ENCODE measurements around the gene AP1S3. TPM values are rescaled to one million over a fixed set of nuclear protein-coding genes. Genes with fewer than 3 reads are reported as not detected.

The AP1S3 gene
- total RNA-seq, 1 experiment from 2014 or later = 66.3 TPM

- Histone ChIP-seq H3K27ac (ENCODE audit: low read length) (no peak overlapping the region), H3K4me3 (ENCODE audit: low read depth in 2 of 2, low read length in 2 of 2) (no peak overlapping the region), H3K36me3 (ENCODE audit: control insufficient read depth, insufficient read depth, low read length) (peaks cover 2% of the 10 kb centered on the region; the same call in 1 of the 2 replicates), H3K9me3 (ENCODE audit: control insufficient read depth, insufficient read depth, low read depth, low read length) (no peaks in the 10 kb centered on the region), H3K4me1 (ENCODE audit: control insufficient read depth, insufficient read depth, low read length) (no peaks in the 10 kb centered on the region), H3K27me3 (ENCODE audit: control insufficient read depth, insufficient read depth, low read length) (no peaks in the 10 kb centered on the region)
- POLR2A ChIA-PET = interaction anchor here (0.5 kb wide), 1 partner anchor 15 kb away, joined by 10 read pairs; no protein-coding TSS in a partner anchor
- TF ChIP-seq SIN3A (IDR thresholded peaks at IDR 0.05; ENCODE audit: borderline replicate concordance, insufficient read depth, low read depth, low read length) (no peak), CTCF (IDR thresholded peaks at IDR 0.05) (no peak), POLR2AphosphoS5 (IDR thresholded peaks at IDR 0.05; ENCODE audit: low read depth, low read length) (no peak), REST (IDR thresholded peaks at IDR 0.05; ENCODE audit: insufficient read depth in 1 of 2, low read depth in 2 of 2, low read length in 1 of 2) (no peak), TCF7L2 (IDR thresholded peaks at IDR 0.05; ENCODE audit: low read depth, low read length) (no peak)
- ATAC-seq = no peak
- intact Hi-C loops (cut with micrococcal nuclease; ENCODE audit: unreplicated experiment) (no loop called here), in situ Hi-C loops (cut with HindIII; ENCODE audit: low pct_unique_long_range_greater_than_20kb, low sequenced_read_pairs) (no loop called here)
- no TSS peak for BruUV-seq (replicated peaks)
- CTCF ChIA-PET = no interaction called here
- no peak for DNase-seq (ENCODE audit: low read depth, low spot score)
Measured at GRCh38 chr2:223882715-223883114, 45.3 kb upstream of the AP1S3 start.

- in situ Hi-C loops (cut with HindIII; ENCODE audit: low pct_unique_long_range_greater_than_20kb, low sequenced_read_pairs) (no loop called here), intact Hi-C loops (cut with micrococcal nuclease; ENCODE audit: unreplicated experiment) (no loop called here)
- H3K27ac ChIP-seq (ENCODE audit: low read length) = no peak overlapping the region
- no peaks in the 10 kb centered on the region for H3K9me3 ChIP-seq (ENCODE audit: control insufficient read depth, insufficient read depth, low read depth, low read length)
- H3K4me1 ChIP-seq (ENCODE audit: control insufficient read depth, insufficient read depth, low read length) = no peaks in the 10 kb centered on the region
- H3K36me3 ChIP-seq (ENCODE audit: control insufficient read depth, insufficient read depth, low read length) = peaks cover 9% of the 10 kb centered on the region
- DNase-seq (ENCODE audit: low read depth, low spot score) (no peak), ATAC-seq (no peak)
- no peak overlapping the region for H3K4me3 ChIP-seq (ENCODE audit: low read depth in 2 of 2, low read length in 2 of 2)
- no peak for TF ChIP-seq SIN3A (IDR thresholded peaks at IDR 0.05; ENCODE audit: borderline replicate concordance, insufficient read depth, low read depth, low read length)
- TF ChIP-seq TCF7L2 (IDR thresholded peaks at IDR 0.05; ENCODE audit: low read depth, low read length) = no peak
- no peak for TF ChIP-seq POLR2AphosphoS5 (IDR thresholded peaks at IDR 0.05; ENCODE audit: low read depth, low read length)
- TF ChIP-seq CTCF (IDR thresholded peaks at IDR 0.05) = no peak
- no peak for TF ChIP-seq REST (IDR thresholded peaks at IDR 0.05; ENCODE audit: insufficient read depth in 1 of 2, low read depth in 2 of 2, low read length in 1 of 2)
- H3K27me3 ChIP-seq (ENCODE audit: control insufficient read depth, insufficient read depth, low read length) = no peaks in the 10 kb centered on the region
- BruUV-seq (replicated peaks) = no TSS peak
- ChIA-PET CTCF (no interaction called here), POLR2A (interaction anchor here (0.7 kb wide), 1 partner anchor 90 kb away, joined by 4 read pairs; no protein-coding TSS in a partner anchor)
Measured at GRCh38 chr2:223880796-223881195, 43.4 kb upstream of the AP1S3 start.
